ENCODE results near the gene RTKN. TPM values are rescaled to one million over a fixed set of nuclear protein-coding genes. Genes with fewer than 3 reads are reported as not detected.

Gene RTKN
- total and polyA plus RNA-seq, 2 of the 13 experiments (the other 11 are each of a cell fraction or from before 2014, with no cell fraction given): 159 to 166 TPM

DNA sequence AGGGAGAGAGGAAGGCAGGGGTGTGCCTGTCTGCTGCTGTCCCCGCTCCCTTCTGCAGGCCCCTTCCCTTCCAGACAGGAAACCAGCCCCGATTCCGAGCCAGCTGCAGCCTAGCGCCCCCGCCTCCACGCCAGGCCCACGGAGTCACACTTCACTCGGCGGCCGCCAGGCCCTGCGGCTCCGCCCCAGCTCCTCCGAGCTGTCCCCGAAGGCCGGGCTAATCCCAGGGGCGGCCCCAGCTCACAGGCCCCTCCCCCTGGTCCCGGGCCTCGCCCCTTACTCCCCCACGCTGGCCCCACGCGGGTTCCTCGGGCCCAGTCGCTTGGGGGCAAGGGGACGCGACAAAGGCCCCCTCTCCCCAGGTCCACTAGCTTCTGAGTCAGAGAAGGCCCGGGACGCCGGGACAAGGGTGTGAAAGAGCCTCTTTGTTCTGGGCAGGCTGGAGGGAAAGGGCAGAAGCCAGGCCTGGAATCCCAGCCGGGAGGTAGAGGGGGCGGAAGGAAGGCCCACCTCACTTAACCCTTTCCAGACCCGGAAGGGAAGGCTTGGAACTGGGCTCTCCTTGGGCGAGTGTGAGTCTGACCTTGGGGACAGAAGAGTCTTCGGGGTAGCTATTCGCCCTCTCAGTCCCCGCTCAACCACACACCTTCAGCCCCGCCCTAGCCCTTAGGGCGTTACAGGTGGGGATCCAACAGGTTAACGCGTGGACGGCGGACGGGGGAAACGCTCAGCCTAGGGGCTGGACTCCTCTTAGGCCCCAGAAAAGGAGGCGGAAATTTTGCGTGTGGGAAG lies 1.2 kb downstream of the RTKN start (continued):
- no peak; the same call in 1 of the 2 replicates for TF ChIP-seq IRF9 (CRISPR knock-in tag; IDR thresholded peaks at IDR 0.05; ENCODE audit: borderline replicate concordance)
- TF ChIP-seq KMT2A (CRISPR knock-in tag; IDR thresholded peaks at IDR 0.05): peak; percentile 73; the same call in 1 of the 2 replicates
- TF ChIP-seq, protein P1, sequence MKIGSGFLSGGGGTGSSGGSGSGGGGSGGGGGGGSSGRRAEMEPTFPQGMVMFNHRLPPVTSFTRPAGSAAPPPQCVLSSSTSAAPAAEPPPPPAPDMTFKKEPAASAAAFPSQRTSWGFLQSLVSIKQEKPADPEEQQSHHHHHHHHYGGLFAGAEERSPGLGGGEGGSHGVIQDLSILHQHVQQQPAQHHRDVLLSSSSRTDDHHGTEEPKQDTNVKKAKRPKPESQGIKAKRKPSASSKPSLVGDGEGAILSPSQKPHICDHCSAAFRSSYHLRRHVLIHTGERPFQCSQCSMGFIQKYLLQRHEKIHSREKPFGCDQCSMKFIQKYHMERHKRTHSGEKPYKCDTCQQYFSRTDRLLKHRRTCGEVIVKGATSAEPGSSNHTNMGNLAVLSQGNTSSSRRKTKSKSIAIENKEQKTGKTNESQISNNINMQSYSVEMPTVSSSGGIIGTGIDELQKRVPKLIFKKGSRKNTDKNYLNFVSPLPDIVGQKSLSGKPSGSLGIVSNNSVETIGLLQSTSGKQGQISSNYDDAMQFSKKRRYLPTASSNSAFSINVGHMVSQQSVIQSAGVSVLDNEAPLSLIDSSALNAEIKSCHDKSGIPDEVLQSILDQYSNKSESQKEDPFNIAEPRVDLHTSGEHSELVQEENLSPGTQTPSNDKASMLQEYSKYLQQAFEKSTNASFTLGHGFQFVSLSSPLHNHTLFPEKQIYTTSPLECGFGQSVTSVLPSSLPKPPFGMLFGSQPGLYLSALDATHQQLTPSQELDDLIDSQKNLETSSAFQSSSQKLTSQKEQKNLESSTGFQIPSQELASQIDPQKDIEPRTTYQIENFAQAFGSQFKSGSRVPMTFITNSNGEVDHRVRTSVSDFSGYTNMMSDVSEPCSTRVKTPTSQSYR (CRISPR knock-in tag; IDR thresholded peaks at IDR 0.05; ENCODE audit: borderline replicate concordance): peak; percentile 58; the same call in 1 of the 2 replicates
- TF ChIP-seq ZNF782 (CRISPR knock-in tag; IDR thresholded peaks at IDR 0.05; ENCODE audit: borderline replicate concordance): peak; percentile 40; the same call in 1 of the 2 replicates
- TF ChIP-seq SP5 (CRISPR knock-in tag; IDR thresholded peaks at IDR 0.05; ENCODE audit: borderline replicate concordance, low read depth): peak; percentile 89
- TF ChIP-seq, protein P2, sequence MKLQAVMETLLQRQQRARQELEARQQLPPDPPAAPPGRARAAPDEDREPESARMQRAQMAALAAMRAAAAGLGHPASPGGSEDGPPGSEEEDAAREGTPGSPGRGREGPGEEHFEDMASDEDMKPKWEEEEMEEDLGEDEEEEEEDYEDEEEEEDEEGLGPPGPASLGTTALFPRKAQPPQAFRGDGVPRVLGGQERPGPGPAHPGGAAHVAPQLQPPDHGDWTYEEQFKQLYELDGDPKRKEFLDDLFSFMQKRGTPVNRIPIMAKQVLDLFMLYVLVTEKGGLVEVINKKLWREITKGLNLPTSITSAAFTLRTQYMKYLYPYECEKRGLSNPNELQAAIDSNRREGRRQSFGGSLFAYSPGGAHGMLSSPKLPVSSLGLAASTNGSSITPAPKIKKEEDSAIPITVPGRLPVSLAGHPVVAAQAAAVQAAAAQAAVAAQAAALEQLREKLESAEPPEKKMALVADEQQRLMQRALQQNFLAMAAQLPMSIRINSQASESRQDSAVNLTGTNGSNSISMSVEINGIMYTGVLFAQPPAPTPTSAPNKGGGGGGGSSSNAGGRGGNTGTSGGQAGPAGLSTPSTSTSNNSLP (IDR thresholded peaks at IDR 0.05; ENCODE audit: low read depth, low read length): no peak
- no peak for TF ChIP-seq BCLAF1 (IDR thresholded peaks at IDR 0.05)
- TF ChIP-seq ZNF354B (CRISPR knock-in tag; IDR thresholded peaks at IDR 0.05): no peak
- peak; percentile 36; the same call in 1 of the 2 replicates for TF ChIP-seq HNF4G (IDR thresholded peaks at IDR 0.05; ENCODE audit: borderline replicate concordance, low read depth, low read length)
- TF ChIP-seq HNF4G (CRISPR knock-in tag; IDR thresholded peaks at IDR 0.05; ENCODE audit: borderline replicate concordance, low read depth): peak; percentile 61; the same call in 1 of the 2 replicates
- TF ChIP-seq, protein P3, sequence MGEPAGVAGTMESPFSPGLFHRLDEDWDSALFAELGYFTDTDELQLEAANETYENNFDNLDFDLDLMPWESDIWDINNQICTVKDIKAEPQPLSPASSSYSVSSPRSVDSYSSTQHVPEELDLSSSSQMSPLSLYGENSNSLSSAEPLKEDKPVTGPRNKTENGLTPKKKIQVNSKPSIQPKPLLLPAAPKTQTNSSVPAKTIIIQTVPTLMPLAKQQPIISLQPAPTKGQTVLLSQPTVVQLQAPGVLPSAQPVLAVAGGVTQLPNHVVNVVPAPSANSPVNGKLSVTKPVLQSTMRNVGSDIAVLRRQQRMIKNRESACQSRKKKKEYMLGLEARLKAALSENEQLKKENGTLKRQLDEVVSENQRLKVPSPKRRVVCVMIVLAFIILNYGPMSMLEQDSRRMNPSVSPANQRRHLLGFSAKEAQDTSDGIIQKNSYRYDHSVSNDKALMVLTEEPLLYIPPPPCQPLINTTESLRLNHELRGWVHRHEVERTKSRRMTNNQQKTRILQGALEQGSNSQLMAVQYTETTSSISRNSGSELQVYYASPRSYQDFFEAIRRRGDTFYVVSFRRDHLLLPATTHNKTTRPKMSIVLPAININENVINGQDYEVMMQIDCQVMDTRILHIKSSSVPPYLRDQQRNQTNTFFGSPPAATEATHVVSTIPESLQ (CRISPR knock-in tag; conservative IDR thresholded peaks at IDR 0.05): no peak
- TF ChIP-seq BRD4 (CRISPR knock-in tag; IDR thresholded peaks at IDR 0.05): peak; percentile 58; the same call in 1 of the 2 replicates
- TF ChIP-seq RAD21 (CRISPR knock-in tag; IDR thresholded peaks at IDR 0.05): peak; percentile 66
- TF ChIP-seq MEIS1 (CRISPR knock-in tag; IDR thresholded peaks at IDR 0.05; ENCODE audit: borderline replicate concordance): no peak
- TF ChIP-seq SNAPC2 (CRISPR knock-in tag; IDR thresholded peaks at IDR 0.05): peak; percentile 68; the same call in 1 of the 2 replicates
- TF ChIP-seq NFATC3 (CRISPR knock-in tag; IDR thresholded peaks at IDR 0.05): peak; percentile 85; the same call in 1 of the 2 replicates
- peak; percentile 69 for TF ChIP-seq ZBTB3 (CRISPR knock-in tag; IDR thresholded peaks at IDR 0.05; ENCODE audit: borderline replicate concordance, low read depth)
